ENCODE results near the gene ABCA2.

DNA sequence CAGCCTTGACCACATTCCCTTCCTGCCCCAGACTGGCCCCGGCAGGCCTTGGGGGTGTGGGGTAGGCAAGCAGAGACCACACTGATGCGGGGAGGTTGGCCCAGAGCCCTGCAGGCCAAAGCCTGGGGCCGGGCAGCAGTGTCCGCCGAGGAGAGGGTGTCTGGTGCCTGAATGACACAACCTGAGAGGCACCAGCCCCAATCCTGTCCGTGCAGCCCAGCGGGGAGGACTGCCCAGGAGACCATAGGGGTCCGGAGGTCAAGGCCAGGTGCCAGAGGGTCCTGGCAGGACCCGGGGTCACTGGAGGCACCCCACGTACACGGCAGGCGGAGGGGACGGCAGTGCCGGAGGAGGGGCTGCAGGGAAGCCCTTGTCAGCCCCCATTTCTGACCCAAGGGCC lies 56.3 kb downstream of the ABCA2 start:
- TF ChIP-seq, protein P1, sequence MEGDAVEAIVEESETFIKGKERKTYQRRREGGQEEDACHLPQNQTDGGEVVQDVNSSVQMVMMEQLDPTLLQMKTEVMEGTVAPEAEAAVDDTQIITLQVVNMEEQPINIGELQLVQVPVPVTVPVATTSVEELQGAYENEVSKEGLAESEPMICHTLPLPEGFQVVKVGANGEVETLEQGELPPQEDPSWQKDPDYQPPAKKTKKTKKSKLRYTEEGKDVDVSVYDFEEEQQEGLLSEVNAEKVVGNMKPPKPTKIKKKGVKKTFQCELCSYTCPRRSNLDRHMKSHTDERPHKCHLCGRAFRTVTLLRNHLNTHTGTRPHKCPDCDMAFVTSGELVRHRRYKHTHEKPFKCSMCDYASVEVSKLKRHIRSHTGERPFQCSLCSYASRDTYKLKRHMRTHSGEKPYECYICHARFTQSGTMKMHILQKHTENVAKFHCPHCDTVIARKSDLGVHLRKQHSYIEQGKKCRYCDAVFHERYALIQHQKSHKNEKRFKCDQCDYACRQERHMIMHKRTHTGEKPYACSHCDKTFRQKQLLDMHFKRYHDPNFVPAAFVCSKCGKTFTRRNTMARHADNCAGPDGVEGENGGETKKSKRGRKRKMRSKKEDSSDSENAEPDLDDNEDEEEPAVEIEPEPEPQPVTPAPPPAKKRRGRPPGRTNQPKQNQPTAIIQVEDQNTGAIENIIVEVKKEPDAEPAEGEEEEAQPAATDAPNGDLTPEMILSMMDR (IDR thresholded peaks at IDR 0.05), result no peak
- TF ChIP-seq EZH2 (IDR thresholded peaks at IDR 0.05), result no peak
- TF ChIP-seq EZH2phosphoT487 (IDR thresholded peaks at IDR 0.05), result no peak
